ENCODE data around the gene ZNF710.
"Not testable (repeated sequence)": the region's sequence is repeated elsewhere in the genome, so short reads cannot be mapped to it uniquely, and the experiment has no call there.

ZNF710 gene

GRCh38 chr15:90001062-90001682, at the start of gene ZNF710:
Gene ZNF710, plus strand, starts transcription at chr15:90001324. Its CDS starts 65,814 bp downstream, at chr15:90067138.
- DNase-seq (ENCODE audit: low read depth): no peak

GRCh38 chr15:89954541-89954940, 46.6 kb upstream of the ZNF710 start:
- no peak for DNase-seq (ENCODE audit: low read depth)

GRCh38 chr15:89955449-89955998, 45.6 kb upstream of the ZNF710 start:
- DNase-seq (ENCODE audit: low read depth): not testable (repeated sequence)

GRCh38 chr15:89958107-89958805, 42.9 kb upstream of the ZNF710 start:
- DNase-seq (ENCODE audit: low read depth): no peak

- no peak for DNase-seq (ENCODE audit: low read depth)
These were observed 37.6 kb upstream of the ZNF710 start for GRCh38 chr15:89963301-89964231.

GRCh38 chr15:89964232-89964954, 36.7 kb upstream of the ZNF710 start:
- DNase-seq (ENCODE audit: low read depth): no peak

GRCh38 chr15:89967881-89968280, 33.2 kb upstream of the ZNF710 start:
- DNase-seq (ENCODE audit: low read depth): no peak

GRCh38 chr15:89971592-89971997, 29.5 kb upstream of the ZNF710 start:
- DNase-seq (ENCODE audit: low read depth): no peak

- no peak for DNase-seq (ENCODE audit: low read depth)
These were observed 29.0 kb upstream of the ZNF710 start for GRCh38 chr15:89972085-89972484.

GRCh38 chr15:89975482-89976245, 25.5 kb upstream of the ZNF710 start:
- DNase-seq (ENCODE audit: low read depth): no peak

- DNase-seq (ENCODE audit: low read depth): no peak
These were observed 24.9 kb upstream of the ZNF710 start for GRCh38 chr15:89976246-89976600.

- DNase-seq (ENCODE audit: low read depth): not testable (repeated sequence)
These were observed 23.3 kb upstream of the ZNF710 start for GRCh38 chr15:89977836-89978235.

- no peak for DNase-seq (ENCODE audit: low read depth)
These were observed 22.2 kb upstream of the ZNF710 start for GRCh38 chr15:89978914-89979313.

- no peak for DNase-seq (ENCODE audit: low read depth)
These were observed 20.2 kb upstream of the ZNF710 start for GRCh38 chr15:89980896-89981295.

- no peak for DNase-seq (ENCODE audit: low read depth)
These were observed 18.6 kb upstream of the ZNF710 start for GRCh38 chr15:89982315-89983055.

GRCh38 chr15:89984001-89984400, 17.1 kb upstream of the ZNF710 start:
- DNase-seq (ENCODE audit: low read depth): no peak

GRCh38 chr15:89984421-89985010, 16.6 kb upstream of the ZNF710 start:
- DNase-seq (ENCODE audit: low read depth): no peak

GRCh38 chr15:89985111-89985510, 16.0 kb upstream of the ZNF710 start:
- no peak for DNase-seq (ENCODE audit: low read depth)

- DNase-seq (ENCODE audit: low read depth): no peak
These were observed 9.8 kb upstream of the ZNF710 start for GRCh38 chr15:89991312-89991711.

- DNase-seq (ENCODE audit: low read depth): no peak
These were observed 7.8 kb upstream of the ZNF710 start for GRCh38 chr15:89993349-89993748.
